Urothelium cell line (cell line): Measurements from ENCODE around the gene CCDC88B.
"Not testable (repeated sequence)": the region's sequence is repeated elsewhere in the genome, so short reads cannot be mapped to it uniquely, and the experiment has no call there.

Experiments
- DNase-seq: peaks from one replicate; pipeline ENCODE4 v3.0.0; 2011; ENCODE audit warnings: low spot score, mixed read lengths
- FAIRE-seq: peaks from 2 replicates; lab custom pipeline; 2011; peaks lifted over from hg19 to GRCh38; lab: Jason Lieb, UNC

Gene CCDC88B

GRCh38 chr11:64304032-64304315 is 36.0 kb upstream of the CCDC88B start:
- no peak for FAIRE-seq
- DNase-seq: no peak

- FAIRE-seq (no peak), DNase-seq (peak; percentile 87)
Observed at GRCh38 chr11:64304316-64305072, 35.5 kb upstream of the CCDC88B start.

- peak; percentile 84 for FAIRE-seq
- peak; percentile 99 for DNase-seq
Observed at GRCh38 chr11:64305075-64305690, 34.8 kb upstream of the CCDC88B start, which contains the start of gene ESRRA. Gene ESRRA, plus strand, starts transcription at chr11:64305524. Its CDS starts 1,656 bp downstream, at chr11:64307180.

- FAIRE-seq: no peak
- DNase-seq: no peak
Observed at GRCh38 chr11:64305691-64306562, 34.1 kb upstream of the CCDC88B start.

GRCh38 chr11:64306563-64306875 is 33.5 kb upstream of the CCDC88B start:
- DNase-seq (no peak), FAIRE-seq (no peak)

GRCh38 chr11:64306876-64307622 is 33.0 kb upstream of the CCDC88B start:
- DNase-seq (no peak), FAIRE-seq (no peak)

- FAIRE-seq: not testable (repeated sequence)
Observed at GRCh38 chr11:64307795-64308194, 32.2 kb upstream of the CCDC88B start.

GRCh38 chr11:64312947-64313346 is 27.1 kb upstream of the CCDC88B start:
- no peak for FAIRE-seq
- no peak for DNase-seq

More at GRCh38 chr11:64307795-64308194, 32.2 kb upstream of the CCDC88B start:
- DNase-seq: not testable (repeated sequence)

- FAIRE-seq (no peak), DNase-seq (no peak)
Observed at GRCh38 chr11:64313491-64314145, 26.4 kb upstream of the CCDC88B start.

GRCh38 chr11:64314146-64314804 is 25.7 kb upstream of the CCDC88B start:
- no peak for FAIRE-seq
- DNase-seq: no peak

- FAIRE-seq: no peak
Observed at GRCh38 chr11:64314805-64315561, 25.0 kb upstream of the CCDC88B start.

GRCh38 chr11:64315667-64316526 is 24.1 kb upstream of the CCDC88B start:
- DNase-seq, FAIRE-seq: not testable (repeated sequence)

More at GRCh38 chr11:64314805-64315561, 25.0 kb upstream of the CCDC88B start:
- no peak for DNase-seq

- DNase-seq: no peak
- FAIRE-seq: no peak
Observed at GRCh38 chr11:64316672-64317324, 23.2 kb upstream of the CCDC88B start.

- peak; percentile 86 for FAIRE-seq
- DNase-seq: peak; percentile 90
Observed at GRCh38 chr11:64317325-64317960, 22.6 kb upstream of the CCDC88B start, which contains the start of gene TRMT112. Gene TRMT112, minus strand, starts transcription at chr11:64317559. Its CDS starts 33 bp downstream, at chr11:64317526.

GRCh38 chr11:64317961-64318765 is 21.8 kb upstream of the CCDC88B start, which contains the start of gene PRDX5:
Gene PRDX5, plus strand, starts transcription at chr11:64318121. Its CDS starts 95 bp downstream, at chr11:64318216.
- FAIRE-seq (peak; percentile 93), DNase-seq (peak; percentile 96)
